Kidney (tissue), 14 donors: Measurements from ENCODE around the gene FBXO17. TPM values are rescaled to one million over a fixed set of nuclear protein-coding genes. Genes with fewer than 3 reads are reported as not detected.

Source experiments
- DNase-seq, 5 donors: peaks; one replicate each; pipeline ENCODE4 v3.0.0-alpha.2; 2013 to 2020
- FAIRE-seq: peaks from 2 replicates; lab custom pipeline; 2012; peaks lifted over from hg19 to GRCh38; lab: Jason Lieb, UNC
- H3K27ac ChIP-seq, 2 donors: one replicate each; pipeline ENCODE4 v1.7.0; 2013; ENCODE audit warnings: low read depth in 2 of 2, low read length in 2 of 2, inconsistent platforms in 1 of 2
- H3K27me3 ChIP-seq: one replicate; pipeline ENCODE4 v1.7.1; 2013; ENCODE audit warnings: low read length, inconsistent platforms; ENCODE audit not compliant: control insufficient read depth, insufficient read depth
- H3K36me3 ChIP-seq, 3 donors: one replicate each; pipeline versions ENCODE4 v1.7.0 to v1.7.1; 2013; ENCODE audit warnings: low read length in 3 of 3, control low read depth in 1 of 3, inconsistent platforms in 1 of 3; ENCODE audit not compliant: insufficient read depth in 3 of 3, control insufficient read depth in 2 of 3
- H3K4me1 ChIP-seq, 3 donors: one replicate each; pipeline versions ENCODE4 v1.7.0 to v1.7.1; 2013; ENCODE audit warnings: low read length in 3 of 3, inconsistent platforms in 1 of 3, low read depth in 1 of 3; ENCODE audit not compliant: control insufficient read depth in 2 of 3, insufficient read depth in 2 of 3
- H3K4me3 ChIP-seq, 3 donors: one replicate each; pipeline versions ENCODE4 v1.7.0 to v1.8.1; 2013; ENCODE audit warnings: low read length in 3 of 3, control low read depth in 1 of 3, inconsistent platforms in 1 of 3
- H3K9ac ChIP-seq, 3 donors: one replicate each; pipeline versions ENCODE4 v1.7.0 to v1.7.1; 2013; ENCODE audit warnings: low read length in 3 of 3, control low read depth in 1 of 3, inconsistent platforms in 1 of 3
- H3K9me3 ChIP-seq, 3 donors: one replicate each; pipeline versions ENCODE4 v1.7.0 to v1.7.1; 2013; ENCODE audit warnings: low read length in 3 of 3, control low read depth in 1 of 3, inconsistent platforms in 1 of 3; ENCODE audit not compliant: control insufficient read depth in 2 of 3, insufficient read depth in 1 of 3
- intact Hi-C: fragments of 100-400 bp; cut with DNase I; formaldehyde crosslinking; loops from one replicate; pipeline ENCODE4 v1.11.1; 2022
- polyA plus RNA-seq: library from polyadenylated mRNA; stranded (reverse); fragments of 350-450 nt; fragmentation: Illumina TruSeq; extraction: RNeasy Lipid Tissue Mini Kit (QIAGEN cat#74804); gene quantifications from one replicate; pipeline ENCODE4 v1.2.3, GENCODE V29; 2014; ENCODE audit warnings: low read depth, low replicate concordance; ENCODE audit not compliant: insufficient read depth
- total RNA-seq: library from RNA; stranded (reverse); fragmentation: NEBNext Ultra II Directional; extraction: Animal tissue kit (Norgen Biotek cat#: 25700); gene quantifications from one replicate; pipeline ENCODE4 v1.2.1, GENCODE V29; 2021
- TF ChIP-seq, protein P1 (sequence below): IDR thresholded peaks from 3 replicates; pipeline ENCODE4 v1.5.1; 2012; ENCODE audit warnings: mild to moderate bottlenecking, moderate library complexity, borderline replicate concordance; ENCODE audit not compliant: insufficient read depth; ENCODE audit errors: extremely low read depth
- donor health status: control.
- donor health status: control.
- donor health status: control.
- donor health status: control.
- donor health status: control.
- donor health status: DM: yes; HTN: yes; CAD: no.
- donor health status: Normal renal cell carcinoma (clear cell type).

FBXO17 gene
- total and polyA plus RNA-seq, 2 donors from 2014 or later, result 32.3 to 44.3 TPM

- intact Hi-C loops, result no loop called here
- FAIRE-seq (no peak), DNase-seq (peak in 1 of 5 donors; percentile 64)
These were observed 59.9 kb downstream of the FBXO17 start for GRCh38 chr19:38915329-38916321.

GRCh38 chr19:38913958-38914357, 61.6 kb downstream of the FBXO17 start:
- intact Hi-C loops, result no loop called here
- TF ChIP-seq, protein P1, sequence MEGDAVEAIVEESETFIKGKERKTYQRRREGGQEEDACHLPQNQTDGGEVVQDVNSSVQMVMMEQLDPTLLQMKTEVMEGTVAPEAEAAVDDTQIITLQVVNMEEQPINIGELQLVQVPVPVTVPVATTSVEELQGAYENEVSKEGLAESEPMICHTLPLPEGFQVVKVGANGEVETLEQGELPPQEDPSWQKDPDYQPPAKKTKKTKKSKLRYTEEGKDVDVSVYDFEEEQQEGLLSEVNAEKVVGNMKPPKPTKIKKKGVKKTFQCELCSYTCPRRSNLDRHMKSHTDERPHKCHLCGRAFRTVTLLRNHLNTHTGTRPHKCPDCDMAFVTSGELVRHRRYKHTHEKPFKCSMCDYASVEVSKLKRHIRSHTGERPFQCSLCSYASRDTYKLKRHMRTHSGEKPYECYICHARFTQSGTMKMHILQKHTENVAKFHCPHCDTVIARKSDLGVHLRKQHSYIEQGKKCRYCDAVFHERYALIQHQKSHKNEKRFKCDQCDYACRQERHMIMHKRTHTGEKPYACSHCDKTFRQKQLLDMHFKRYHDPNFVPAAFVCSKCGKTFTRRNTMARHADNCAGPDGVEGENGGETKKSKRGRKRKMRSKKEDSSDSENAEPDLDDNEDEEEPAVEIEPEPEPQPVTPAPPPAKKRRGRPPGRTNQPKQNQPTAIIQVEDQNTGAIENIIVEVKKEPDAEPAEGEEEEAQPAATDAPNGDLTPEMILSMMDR, result no peak
- Histone ChIP-seq H3K9me3 (no peaks in the 10 kb centered on the region), H3K36me3 (no peaks in the 10 kb centered on the region), H3K4me1 (no peaks in the 10 kb centered on the region), H3K27me3 (peaks cover 2% of the 10 kb centered on the region), H3K27ac (no peak overlapping the region), H3K9ac (no peak overlapping the region), H3K4me3 (no peak overlapping the region)
- FAIRE-seq (no peak), DNase-seq (peak in 1 of 5 donors; percentile 39)

More at GRCh38 chr19:38915329-38916321, 59.9 kb downstream of the FBXO17 start:
- H3K27me3 ChIP-seq, result peaks cover 2% of the 10 kb centered on the region
- no peak overlapping the region for H3K9ac ChIP-seq
- no peaks in the 10 kb centered on the region for H3K36me3 ChIP-seq
- no peak overlapping the region for H3K27ac ChIP-seq
- TF ChIP-seq, protein P1, result no peak
- H3K4me3 ChIP-seq, result no peak overlapping the region
- H3K9me3 ChIP-seq, result no peaks in the 10 kb centered on the region
- no peaks in the 10 kb centered on the region for H3K4me1 ChIP-seq

DNA sequence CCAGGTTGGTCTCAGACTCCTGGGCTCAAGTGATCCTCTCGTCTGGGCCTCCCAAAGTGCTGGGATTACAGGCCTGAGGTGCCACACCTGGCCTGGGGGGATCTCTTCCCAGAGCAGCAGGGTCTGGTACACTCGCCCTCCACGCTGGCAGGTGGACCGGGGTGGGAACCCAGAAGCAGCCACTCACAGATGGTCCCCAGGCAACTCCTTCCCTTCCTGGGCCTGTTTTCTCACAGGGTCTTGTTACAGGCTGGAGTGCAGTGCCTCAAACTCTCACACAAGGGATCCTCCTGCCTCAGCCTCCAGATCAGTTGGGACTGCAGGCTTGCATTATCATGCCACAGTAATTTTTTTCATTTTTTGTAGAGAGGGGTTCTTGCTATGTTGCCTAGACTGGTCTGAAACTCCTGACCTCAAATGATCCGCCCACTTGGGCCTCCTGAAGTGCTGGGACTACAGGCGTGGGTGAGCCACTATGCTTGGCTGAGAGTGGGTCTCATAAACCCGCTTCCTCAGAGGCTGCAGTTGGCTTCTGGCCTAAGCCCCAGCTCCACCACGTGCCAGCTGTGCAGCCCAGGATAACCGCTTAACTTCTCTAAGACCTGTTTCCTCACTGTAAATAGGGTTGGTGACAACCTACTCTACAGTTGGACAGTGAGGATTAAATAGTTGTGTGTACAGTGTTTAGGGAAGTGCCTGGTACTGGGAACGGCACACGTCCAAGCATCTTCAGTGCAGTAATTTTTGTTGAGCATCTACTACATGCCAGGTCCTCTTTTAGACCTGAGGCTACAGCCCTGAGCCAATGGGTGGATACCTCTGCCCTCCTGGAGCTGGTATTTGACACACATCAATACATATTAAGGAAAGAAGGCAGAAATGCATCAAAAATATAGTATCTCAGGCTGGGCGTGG, 62.7 kb downstream of the FBXO17 start:
- H3K4me1 ChIP-seq, result no peaks in the 10 kb centered on the region
- DNase-seq (peak in 1 of 5 donors; percentile 63), FAIRE-seq (no peak)
- H3K9me3 ChIP-seq, result no peaks in the 10 kb centered on the region
- TF ChIP-seq, protein P1, result no peak
- H3K27me3 ChIP-seq, result peaks cover 2% of the 10 kb centered on the region
- no peak overlapping the region for H3K27ac ChIP-seq
- no peak overlapping the region for H3K4me3 ChIP-seq
- peaks cover 0 to 1% (median 0%) of the 10 kb centered on the region in 3 donors for H3K36me3 ChIP-seq
- intact Hi-C loops, result no loop called here
- no peak overlapping the region for H3K9ac ChIP-seq
